Stimulated activated CD4-positive, alpha-beta T cell treated with anti-CD3 and anti-CD28 coated beads, Interleukin-1b, Interleukin-23, amount 100 ng/mL, for 1 hour (primary cell): ENCODE results near the gene AZGP1.
"Not testable (repeated sequence)": the region's sequence is repeated elsewhere in the genome, so short reads cannot be mapped to it uniquely, and the experiment has no call there.

Experiments used
- DNase-seq, 2 donors: peaks; one replicate each; pipeline ENCODE4 v3.0.0-alpha.2; 2020; ENCODE audit warnings: low read depth in 2 of 2

Gene AZGP1

GRCh38 chr7:99997545-99998137, 21.8 kb upstream of the AZGP1 start:
- DNase-seq: peak in 1 of 2 donors; percentile 39

DNA sequence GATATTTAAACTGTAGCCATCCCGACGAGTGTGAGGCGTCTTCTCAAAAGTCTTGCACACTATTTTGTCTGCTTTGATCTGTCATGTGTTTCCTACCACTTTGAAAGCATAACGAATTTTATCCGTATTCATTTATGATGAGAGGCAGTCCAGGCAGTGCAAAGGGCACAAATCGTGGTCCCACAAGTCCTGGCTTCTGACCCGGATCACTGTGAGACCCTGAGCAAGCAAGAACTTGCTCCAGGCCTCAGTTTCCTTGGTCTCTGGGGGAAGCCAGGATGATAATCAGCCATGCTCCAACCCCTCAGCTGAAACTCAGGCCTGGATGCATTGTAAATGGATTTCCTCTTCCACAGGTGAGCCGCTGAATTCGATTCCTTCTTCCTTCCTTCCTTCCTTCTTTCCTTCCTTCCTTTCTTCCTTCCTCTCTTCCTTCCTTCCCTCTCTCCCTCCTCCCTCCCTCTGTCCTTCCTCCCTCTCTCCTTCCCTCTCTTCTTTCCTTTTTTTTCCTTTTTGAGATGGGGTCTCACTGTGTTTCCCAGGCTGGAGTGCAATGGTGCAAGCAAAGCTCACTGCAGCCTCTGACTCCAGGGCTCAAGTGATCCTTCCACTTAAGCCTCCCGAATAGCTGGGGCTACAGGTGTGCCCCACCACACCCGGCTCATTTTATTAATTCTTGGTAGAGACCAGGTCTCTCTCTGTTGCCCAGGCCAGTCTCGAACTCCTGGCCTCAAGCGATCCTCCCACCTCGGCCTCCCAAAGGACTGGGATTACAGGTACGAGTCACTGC, 21.1 kb upstream of the AZGP1 start:
- DNase-seq: no peak

- no peak for DNase-seq
These were observed 19.0 kb upstream of the AZGP1 start for GRCh38 chr7:99994819-99995218.

DNA sequence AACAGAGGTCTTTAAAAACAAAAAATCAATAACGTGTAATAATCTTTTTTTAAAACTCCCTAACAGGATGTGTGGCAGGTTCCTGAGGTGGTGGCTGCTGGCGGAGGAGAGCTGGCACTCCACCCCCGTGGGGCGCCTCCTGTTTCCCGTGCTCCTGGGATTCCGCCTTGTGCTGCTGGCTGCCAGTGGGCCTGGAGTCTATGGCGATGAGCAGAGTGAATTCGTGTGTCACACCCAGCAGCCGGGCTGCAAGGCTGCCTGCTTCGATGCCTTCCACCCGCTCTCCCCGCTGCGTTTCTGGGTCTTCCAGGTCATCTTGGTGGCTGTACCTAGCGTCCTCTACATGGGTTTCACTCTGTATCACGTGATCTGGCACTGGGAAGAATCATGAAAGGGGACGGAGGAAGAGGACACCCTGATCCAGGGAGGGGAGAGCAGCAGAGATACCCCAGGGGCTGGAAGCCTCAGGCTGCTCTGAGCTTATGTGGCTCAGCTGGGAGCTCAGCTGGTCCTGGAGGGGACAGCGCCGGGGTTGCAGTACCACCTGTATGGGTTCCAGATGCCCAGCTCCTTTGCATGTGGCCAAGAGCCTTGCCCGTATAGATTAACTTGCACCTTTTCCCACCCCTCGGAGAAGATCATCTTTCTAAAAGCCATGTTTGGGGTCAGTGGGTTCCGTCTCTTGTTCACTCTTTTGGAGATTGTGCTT, 16.7 kb upstream of the AZGP1 start:
- DNase-seq: no peak

DNA sequence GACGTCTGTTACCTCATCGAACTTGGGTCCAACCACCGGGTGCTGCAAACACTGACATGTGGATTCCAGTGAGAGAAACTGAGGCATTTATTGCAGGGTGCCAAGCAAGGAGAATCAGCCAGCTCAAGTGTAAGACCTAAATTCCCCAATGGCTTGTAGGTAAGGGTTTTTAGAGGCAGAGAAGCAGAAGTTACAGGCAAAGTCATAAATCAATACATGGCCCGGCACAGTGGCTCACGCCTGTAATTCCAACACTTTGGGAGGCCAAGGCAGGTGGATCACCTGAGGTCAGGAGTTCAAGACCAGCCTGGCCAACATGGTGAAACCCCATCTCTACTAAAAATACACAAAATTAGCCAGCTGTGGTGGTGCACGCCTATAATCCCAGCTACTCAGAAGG, 15.7 kb upstream of the AZGP1 start:
- DNase-seq: not testable (repeated sequence)

- DNase-seq: no peak
These were observed 14.6 kb upstream of the AZGP1 start for GRCh38 chr7:99990460-99990852.

DNA sequence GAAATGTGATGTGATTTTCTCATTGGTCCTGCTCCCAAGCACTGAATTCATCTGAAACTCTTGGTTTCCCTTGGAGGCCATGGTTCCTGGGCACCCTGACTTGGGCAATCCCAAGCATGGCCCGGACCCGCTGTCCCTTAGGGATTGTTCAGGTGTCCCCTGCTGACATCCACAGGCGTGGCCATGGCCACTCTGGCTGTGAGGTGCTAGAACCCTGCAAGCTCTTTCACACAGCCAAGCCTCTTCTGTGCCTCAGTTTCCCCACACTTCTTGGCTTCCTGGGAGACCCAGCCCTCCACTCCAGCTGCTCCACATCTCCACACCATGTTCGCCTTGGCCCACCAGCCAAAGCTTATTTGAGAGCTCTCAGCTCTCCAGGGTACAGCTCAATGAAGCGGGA, 12.0 kb upstream of the AZGP1 start:
- DNase-seq: no peak

GRCh38 chr7:99987306-99987705, 11.5 kb upstream of the AZGP1 start:
- not testable (repeated sequence) for DNase-seq

GRCh38 chr7:99984593-99984992, 8.8 kb upstream of the AZGP1 start:
- DNase-seq: no peak

DNA sequence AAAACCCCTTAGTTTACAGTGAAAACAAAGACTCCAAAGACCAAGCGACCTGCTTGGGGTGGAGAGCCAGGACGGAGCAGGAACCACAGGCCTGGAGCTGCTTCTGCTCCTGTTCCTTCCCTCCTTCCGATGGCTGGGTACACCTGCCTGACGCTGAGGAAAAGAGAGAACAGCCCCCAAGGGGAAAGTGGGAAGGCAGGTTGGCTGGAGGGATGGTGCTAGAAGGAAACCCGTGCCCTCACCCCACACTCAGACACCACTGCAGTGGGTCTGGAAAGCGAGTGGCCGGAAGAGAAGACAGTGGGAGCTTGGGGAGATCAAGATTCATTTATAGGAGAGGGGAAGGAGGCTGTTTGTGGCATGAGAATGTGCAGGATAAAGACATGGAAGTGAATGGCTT, 5.2 kb upstream of the AZGP1 start:
- DNase-seq: not testable (repeated sequence)

GRCh38 chr7:99980448-99980872, 4.6 kb upstream of the AZGP1 start:
- not testable (repeated sequence) for DNase-seq

GRCh38 chr7:99979814-99980225, 4.0 kb upstream of the AZGP1 start:
- peak; percentile 36 to 48 for DNase-seq

DNA sequence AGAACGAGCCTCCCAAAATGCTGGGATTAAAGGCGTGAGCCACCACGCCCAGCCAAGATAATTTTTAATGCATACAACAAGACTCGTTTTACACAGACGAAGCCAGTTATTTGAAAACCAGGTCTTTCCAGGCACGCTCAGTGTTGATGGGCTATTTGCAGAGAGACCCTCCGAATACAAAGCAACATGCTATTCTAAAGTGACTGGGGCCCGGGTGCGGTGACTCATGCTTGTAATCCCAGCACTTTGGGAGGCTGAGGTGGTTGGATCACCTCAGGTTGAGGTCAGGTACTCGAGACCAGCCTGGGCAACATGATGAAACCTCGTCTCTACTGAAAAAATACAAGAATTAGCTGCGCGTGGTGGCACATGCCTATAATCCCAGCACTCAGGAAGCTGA, 795 bp upstream of the AZGP1 start:
- DNase-seq: no peak

GRCh38 chr7:99974681-99975080, 1.1 kb downstream of the AZGP1 start:
- DNase-seq: no peak

DNA sequence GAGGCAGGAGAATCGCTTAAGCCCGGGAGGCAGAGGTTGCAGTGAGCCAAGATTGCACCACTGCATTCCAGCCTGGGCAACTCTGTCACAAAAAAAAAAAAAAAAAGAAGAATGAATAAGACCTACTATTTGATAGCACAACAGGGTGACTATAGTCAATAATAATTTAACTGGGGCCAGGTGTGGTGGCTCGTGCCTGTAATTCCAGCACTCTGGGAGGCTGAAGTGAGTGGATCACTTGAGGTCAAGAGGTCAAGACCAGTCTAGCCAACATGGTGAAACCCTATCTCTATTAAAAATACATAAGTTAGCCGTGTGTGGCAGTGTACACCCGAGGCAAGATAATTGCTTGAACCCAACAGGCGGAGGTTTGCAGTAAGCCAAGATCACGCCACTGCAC, 2.0 kb downstream of the AZGP1 start:
- not testable (repeated sequence) for DNase-seq

GRCh38 chr7:99971242-99971641, 4.6 kb downstream of the AZGP1 start:
- no peak for DNase-seq

GRCh38 chr7:99969813-99970212, 6.0 kb downstream of the AZGP1 start:
- DNase-seq: not testable (repeated sequence)

GRCh38 chr7:99969298-99969697, 6.5 kb downstream of the AZGP1 start:
- DNase-seq: no peak

DNA sequence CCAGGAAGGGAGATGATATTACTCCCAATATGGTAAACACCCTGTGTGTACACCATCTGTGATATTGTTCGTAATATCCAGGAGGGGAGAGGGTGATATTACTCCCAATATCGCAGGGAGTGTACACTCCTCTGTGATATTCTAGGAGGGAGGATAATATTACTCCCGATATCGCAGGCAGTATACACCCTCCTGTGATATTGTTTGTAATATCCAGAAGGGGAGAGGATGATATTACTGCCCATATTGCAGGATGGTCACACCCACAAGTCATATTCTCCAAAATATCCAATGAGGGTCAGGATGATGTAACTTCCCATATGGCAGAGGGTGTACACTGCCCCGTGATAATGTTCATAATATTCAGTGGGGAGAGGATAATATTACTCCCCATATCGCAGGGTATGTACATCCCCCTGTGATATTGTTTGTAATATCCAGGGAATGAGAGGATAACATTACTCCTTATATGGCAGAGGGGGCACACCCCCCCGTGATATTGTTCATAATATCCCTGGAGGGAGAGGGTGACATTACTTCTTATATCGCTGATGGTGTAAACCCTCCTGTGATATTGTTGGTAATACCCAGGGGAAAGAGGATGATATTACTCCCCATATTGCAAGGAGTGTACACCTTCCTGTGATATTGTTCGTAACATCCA, 17.1 kb downstream of the AZGP1 start:
- DNase-seq: no peak

DNA sequence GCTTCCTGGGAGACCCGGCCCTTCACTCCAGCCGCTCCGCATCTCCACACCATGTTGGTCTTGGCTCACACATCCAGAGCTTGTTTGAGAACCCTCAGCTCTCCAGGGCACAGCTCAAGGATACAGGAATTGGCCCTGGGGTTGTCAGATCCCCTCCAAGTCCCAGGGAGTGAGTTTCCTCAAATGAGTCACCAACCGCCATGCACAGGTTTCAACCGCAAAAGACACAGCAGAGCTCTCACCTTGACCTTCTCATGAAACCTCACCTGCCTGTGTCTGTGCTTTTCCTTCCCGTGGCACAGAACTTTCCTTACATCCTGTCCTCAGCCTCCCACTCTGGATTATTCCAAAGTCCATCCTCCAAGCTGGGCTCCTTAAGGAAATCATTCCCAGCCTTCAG, 20.6 kb downstream of the AZGP1 start:
- no peak for DNase-seq

DNA sequence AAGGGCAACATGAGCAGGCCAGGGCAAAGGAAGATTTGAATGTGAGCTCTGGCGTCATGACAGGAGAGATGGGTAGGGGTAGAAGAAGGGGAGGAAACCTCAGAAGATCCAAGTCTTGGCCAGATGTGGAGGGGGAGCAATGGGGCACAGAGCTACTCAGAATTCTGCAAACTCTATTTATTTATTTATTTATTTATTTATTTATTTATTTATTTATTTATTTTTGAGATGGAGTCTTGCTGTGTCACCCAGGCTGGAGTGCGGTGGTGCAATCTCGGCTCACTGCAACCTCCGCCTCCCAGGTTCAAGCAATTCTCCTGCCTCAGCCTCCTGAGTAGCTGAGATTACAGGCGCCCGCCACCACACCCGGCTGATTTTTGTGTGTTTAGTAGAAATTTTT, 21.2 kb downstream of the AZGP1 start:
- DNase-seq: not testable (repeated sequence)

DNA sequence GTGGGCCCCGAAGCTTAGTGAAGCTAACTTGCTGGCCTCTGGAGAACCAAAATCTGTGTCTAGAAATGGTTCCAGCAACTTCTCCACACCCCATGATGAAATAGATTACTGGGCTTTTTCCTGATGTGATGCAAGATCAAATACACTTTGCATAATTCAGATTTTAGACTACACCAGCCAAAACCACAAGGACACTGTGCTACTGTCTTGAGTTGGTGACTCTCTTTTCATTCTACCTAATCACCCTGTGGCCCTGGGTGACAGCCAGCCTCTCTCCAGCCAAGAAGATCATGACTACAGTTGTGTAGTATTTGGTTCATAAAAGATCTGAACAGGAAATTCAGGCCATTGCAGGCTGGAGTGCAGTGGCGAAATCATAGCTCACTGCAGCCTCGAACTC, 22.2 kb downstream of the AZGP1 start:
- DNase-seq: no peak
